ENCODE results near the gene SYNC.
"Not testable (repeated sequence)": the region's sequence is repeated elsewhere in the genome, so short reads cannot be mapped to it uniquely, and the experiment has no call there.

Gene SYNC

DNA sequence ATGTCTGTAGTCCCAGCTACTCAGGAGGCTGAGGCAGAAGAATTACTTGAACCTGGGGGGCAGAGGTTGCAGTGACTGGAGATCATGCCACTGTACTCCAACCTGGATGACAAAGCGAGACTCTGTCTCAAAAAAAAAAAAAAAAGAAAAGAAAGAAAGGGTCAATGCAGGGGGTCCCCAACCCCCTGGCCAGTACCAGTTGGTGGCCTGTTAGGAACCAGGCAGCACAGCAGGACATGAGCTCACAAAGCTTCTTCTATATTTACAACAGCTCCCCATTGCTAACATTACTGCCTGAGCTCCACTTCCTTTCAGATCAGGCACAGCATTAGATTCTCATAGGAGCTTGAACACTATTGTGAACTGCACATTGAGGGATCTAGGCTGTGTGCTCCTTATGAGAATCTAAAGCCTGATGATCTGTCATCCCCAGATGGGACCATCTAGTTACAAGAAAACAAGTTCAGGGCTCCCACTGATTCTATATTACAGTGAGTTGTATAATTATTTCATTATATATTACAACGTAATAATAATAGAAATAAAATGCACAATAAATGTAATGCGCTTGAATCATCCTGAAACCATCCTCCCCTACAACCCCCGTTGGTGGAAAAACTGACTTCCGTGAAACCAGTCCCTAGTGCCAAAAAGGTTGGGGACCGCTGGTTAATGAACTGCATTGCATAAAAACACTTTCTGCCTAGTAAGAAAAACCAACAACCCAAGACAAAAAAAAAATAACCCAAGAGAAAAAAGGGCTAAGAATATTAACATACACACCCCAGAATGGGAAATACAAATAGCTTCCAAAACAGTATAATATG lies 55.0 kb downstream of the SYNC start:
- no peak for TF ChIP-seq CTCF (IDR thresholded peaks at IDR 0.05; ENCODE audit: poor library complexity, severe bottlenecking)
- H3K9me3 ChIP-seq (ENCODE audit: severe bottlenecking), result no peaks in the 10 kb centered on the region
- peaks cover 20% of the 10 kb centered on the region for H3K36me3 ChIP-seq (ENCODE audit: low read depth)
- no peak for DNase-seq (ENCODE audit: low spot score)
- no peak overlapping the region for H3K4me3 ChIP-seq (ENCODE audit: severe bottlenecking)
- ATAC-seq (ENCODE audit: low read depth), result no peak
- H3K27me3 ChIP-seq (ENCODE audit: insufficient read depth, poor library complexity, severe bottlenecking), result no peaks in the 10 kb centered on the region
- H3K4me1 ChIP-seq (ENCODE audit: insufficient read depth, poor library complexity, severe bottlenecking), result peaks cover 6% of the 10 kb centered on the region
- no peak overlapping the region for H3K27ac ChIP-seq (ENCODE audit: poor library complexity, severe bottlenecking)

- Histone ChIP-seq H3K27ac (ENCODE audit: poor library complexity, severe bottlenecking) (no peak overlapping the region), H3K4me1 (ENCODE audit: insufficient read depth, poor library complexity, severe bottlenecking) (no peaks in the 10 kb centered on the region), H3K36me3 (ENCODE audit: low read depth) (peaks cover 15% of the 10 kb centered on the region), H3K9me3 (ENCODE audit: severe bottlenecking) (no peaks in the 10 kb centered on the region), H3K4me3 (ENCODE audit: severe bottlenecking) (no peak overlapping the region), H3K27me3 (ENCODE audit: insufficient read depth, poor library complexity, severe bottlenecking) (no peaks in the 10 kb centered on the region)
- ATAC-seq (ENCODE audit: low read depth), result no peak
- no peak for TF ChIP-seq CTCF (IDR thresholded peaks at IDR 0.05; ENCODE audit: poor library complexity, severe bottlenecking)
- no peak for DNase-seq (ENCODE audit: low spot score)
Observed at GRCh38 chr1:32644426-32644825, 58.1 kb downstream of the SYNC start.

DNA sequence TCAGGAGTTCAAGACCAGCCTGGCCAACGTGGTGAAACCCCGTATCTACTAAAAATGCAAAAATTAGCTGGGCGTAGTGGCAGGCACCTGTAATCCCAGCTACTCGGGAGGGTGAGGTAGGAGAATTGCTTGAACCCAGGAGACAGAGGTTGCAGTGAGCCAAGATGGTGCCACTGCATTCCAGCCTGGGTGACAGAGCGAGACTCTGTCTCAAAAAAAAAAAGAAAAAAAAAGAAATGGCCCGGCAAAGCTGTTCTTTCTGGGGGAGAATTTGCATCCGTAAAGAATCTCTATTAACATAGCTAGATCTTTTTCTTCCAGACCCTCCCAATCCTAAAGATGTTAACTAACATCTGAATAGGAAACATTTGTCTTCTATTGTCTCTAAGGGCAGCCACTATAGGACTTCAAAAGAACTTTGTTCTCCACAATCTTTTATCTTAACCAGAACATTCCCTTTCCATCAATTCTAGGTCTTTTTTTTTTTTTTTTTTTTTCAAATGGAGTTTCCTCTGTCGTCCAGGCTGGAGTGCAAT lies 60.2 kb downstream of the SYNC start:
- not testable (repeated sequence) for H3K27ac ChIP-seq (ENCODE audit: poor library complexity, severe bottlenecking); ATAC-seq (ENCODE audit: low read depth); H3K9me3 ChIP-seq (ENCODE audit: severe bottlenecking); H3K4me3 ChIP-seq (ENCODE audit: severe bottlenecking); H3K27me3 ChIP-seq (ENCODE audit: insufficient read depth, poor library complexity, severe bottlenecking); DNase-seq (ENCODE audit: low spot score); H3K4me1 ChIP-seq (ENCODE audit: insufficient read depth, poor library complexity, severe bottlenecking)
- H3K36me3 ChIP-seq (ENCODE audit: low read depth), result peaks cover 20% of the 10 kb centered on the region

DNA sequence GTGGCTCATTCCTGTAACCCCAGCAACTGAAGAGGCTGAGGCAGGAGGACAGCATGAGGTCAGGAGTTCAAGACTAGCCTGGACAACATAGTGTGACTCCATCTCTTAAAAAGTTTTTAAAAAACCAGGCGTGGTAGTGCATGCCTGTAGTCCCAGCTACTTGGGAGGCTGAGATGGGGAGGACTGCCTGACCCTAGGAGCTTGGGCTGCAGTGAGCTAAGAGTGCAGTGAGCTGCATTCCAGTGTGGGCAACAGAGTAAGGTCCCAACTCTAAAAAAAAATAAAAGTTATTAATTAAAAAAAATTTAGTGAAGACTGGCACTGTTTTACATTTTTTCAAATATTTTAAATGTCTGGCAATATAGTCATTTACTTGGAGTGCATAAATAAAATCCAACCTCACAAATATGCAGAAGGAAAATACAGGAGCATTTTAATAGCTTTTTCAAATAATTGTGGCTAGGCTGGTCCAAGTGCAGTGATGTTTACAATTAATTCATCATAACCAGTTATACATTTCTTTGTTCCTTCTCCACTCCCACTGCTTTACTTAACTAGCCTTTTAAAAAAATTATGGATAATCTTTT lies 63.0 kb downstream of the SYNC start:
- Histone ChIP-seq H3K9me3 (ENCODE audit: severe bottlenecking) (no peaks in the 10 kb centered on the region), H3K27ac (ENCODE audit: poor library complexity, severe bottlenecking) (no peak overlapping the region)
- ATAC-seq (ENCODE audit: low read depth), result no peak

More for the DNA sequence above, 63.0 kb downstream of the SYNC start:
- no peak for DNase-seq (ENCODE audit: low spot score)
- Histone ChIP-seq H3K4me1 (ENCODE audit: insufficient read depth, poor library complexity, severe bottlenecking) (no peaks in the 10 kb centered on the region), H3K27me3 (ENCODE audit: insufficient read depth, poor library complexity, severe bottlenecking) (no peaks in the 10 kb centered on the region), H3K36me3 (ENCODE audit: low read depth) (peaks cover 13% of the 10 kb centered on the region; the same call in 1 of the 2 replicates), H3K4me3 (ENCODE audit: severe bottlenecking) (no peak overlapping the region)
- TF ChIP-seq CTCF (IDR thresholded peaks at IDR 0.05; ENCODE audit: poor library complexity, severe bottlenecking), result no peak
